22Rv1 (cell line): ENCODE data around the gene ACYP2.
"Not testable (repeated sequence)": the region's sequence is repeated elsewhere in the genome, so short reads cannot be mapped to it uniquely, and the experiment has no call there.

ENCODE experiments used
- CTCF ChIP-seq: fragments of 450-650 bp; IDR thresholded peaks from 2 replicates; pipeline ENCODE4 v1.5.1; 2017; ENCODE audit warnings: mild to moderate bottlenecking
- ZFX ChIP-seq: fragments of 450-650 bp; IDR thresholded peaks from 2 replicates; pipeline ENCODE4 v1.6.1; 2017; ENCODE audit warnings: antibody characterized with exemption, borderline replicate concordance

GRCh38 chr2:54096141-54096540, 19.3 kb upstream of the ACYP2 start:
- TF ChIP-seq CTCF, ZFX: not testable (repeated sequence)
